GM23248 (cell line): ENCODE results near the gene RSF1. TPM values are rescaled to one million over a fixed set of nuclear protein-coding genes. Genes with fewer than 3 reads are reported as not detected.

Source experiments
- DNase-seq: peaks from one replicate; pipeline ENCODE4 v3.0.0-alpha.2; 2015
- H2AFZ ChIP-seq: fragments of 200-600 bp; sonication (generic); 2 replicates; pipeline ENCODE4 v1.6.1; 2016; ENCODE audit warnings: antibody characterized with exemption
- H3F3A ChIP-seq: fragments of 200-600 bp; sonication (generic); 2 replicates; pipeline ENCODE4 v1.6.1; 2016; ENCODE audit warnings: mild to moderate bottlenecking, antibody characterized with exemption, mixed run types; ENCODE audit not compliant: insufficient read depth
- H3K27ac ChIP-seq: fragments of 200-600 bp; sonication (generic); 2 replicates; pipeline ENCODE4 v1.5.1; 2016; ENCODE audit warnings: mild to moderate bottlenecking
- H3K27me3 ChIP-seq: fragments of 200-600 bp; sonication (generic); replicated peaks from 2 replicates; pipeline ENCODE4 v1.6.1; 2016; ENCODE audit warnings: mild to moderate bottlenecking; ENCODE audit not compliant: insufficient read depth
- H3K36me3 ChIP-seq: fragments of 200-600 bp; sonication (generic); 2 replicates; pipeline ENCODE4 v1.6.1; 2016; ENCODE audit warnings: low read depth, mild to moderate bottlenecking
- H3K4me1 ChIP-seq: fragments of 200-600 bp; sonication (generic); 2 replicates; pipeline ENCODE4 v1.6.1; 2016; ENCODE audit warnings: mild to moderate bottlenecking; ENCODE audit not compliant: insufficient read depth
- H3K4me2 ChIP-seq: fragments of 200-600 bp; sonication (generic); one replicate; pipeline ENCODE4 v1.6.1; 2016; ENCODE audit warnings: mild to moderate bottlenecking; ENCODE audit not compliant: unreplicated experiment
- H3K4me3 ChIP-seq: fragments of 200-600 bp; sonication (generic); 2 replicates; pipeline ENCODE4 v1.5.1; 2016; ENCODE audit warnings: mild to moderate bottlenecking
- H3K79me2 ChIP-seq: fragments of 200-600 bp; sonication (generic); 2 replicates; pipeline ENCODE4 v1.6.1; 2016; ENCODE audit warnings: mild to moderate bottlenecking; ENCODE audit not compliant: insufficient read depth
- H3K9ac ChIP-seq: fragments of 200-600 bp; sonication (generic); 2 replicates; pipeline ENCODE4 v1.6.1; 2016; ENCODE audit warnings: mild to moderate bottlenecking
- H3K9me2 ChIP-seq: fragments of 200-600 bp; sonication (generic); 2 replicates; pipeline ENCODE4 v1.6.1; 2016; ENCODE audit warnings: mixed run types, mild to moderate bottlenecking, moderate library complexity; ENCODE audit not compliant: insufficient read depth
- H3K9me3 ChIP-seq: fragments of 200-600 bp; sonication (generic); one replicate; pipeline ENCODE4 v1.6.1; 2017; ENCODE audit warnings: low read depth
- H4K20me1 ChIP-seq: fragments of 200-600 bp; sonication (generic); 2 replicates; pipeline ENCODE4 v1.6.0; 2016; ENCODE audit not compliant: insufficient read depth
- EZH2 ChIP-seq: fragments of 200-600 bp; sonication (generic); IDR thresholded peaks from 2 replicates; pipeline ENCODE4 v1.6.1; 2018; ENCODE audit warnings: antibody characterized with exemption, mild to moderate bottlenecking; ENCODE audit not compliant: insufficient read depth, poor library complexity, severe bottlenecking
- EZH2phosphoT487 ChIP-seq: fragments of 200-600 bp; sonication (generic); IDR thresholded peaks from 2 replicates; pipeline ENCODE4 v1.6.1; 2018; ENCODE audit warnings: antibody characterized with exemption, moderate library complexity, mild to moderate bottlenecking, low read depth; ENCODE audit not compliant: insufficient read depth
- WGBS, 2 experiments: methylation state at CpG; one replicate each; pipeline ENCODE4 v1.1.6; 2015 to 2017; ENCODE audit warnings: low lambda C conversion rate in 2 of 2, low coverage in 1 of 2; ENCODE audit errors: missing lambda C conversion rate in 2 of 2; 5-methylcytosine and 5-hydroxymethylcytosine counted together
- in situ Hi-C: fragments of 300-500 bp; cut with MboI; formaldehyde crosslinking; loops from 2 replicates; pipeline ENCODE4 v1.15.0; 2020
- polyA plus RNA-seq: library from polyadenylated mRNA; unstranded; fragments of >200 nt; fragmentation: Nextera tagmentation; extraction: Ambion mirVana; gene quantifications from 2 replicates; pipeline ENCODE4 v1.2.1, GENCODE V29; 2016
- total RNA-seq: library from RNA; depleted of rRNA; stranded (reverse); fragments of >200 nt; shearing (Covaris generic); gene quantifications from 2 replicates; pipeline ENCODE4 v1.2.3, GENCODE V29; 2014

Gene RSF1
- total and polyA plus RNA-seq, 2 experiments from 2014 or later = 39.0 to 48.2 TPM

DNA sequence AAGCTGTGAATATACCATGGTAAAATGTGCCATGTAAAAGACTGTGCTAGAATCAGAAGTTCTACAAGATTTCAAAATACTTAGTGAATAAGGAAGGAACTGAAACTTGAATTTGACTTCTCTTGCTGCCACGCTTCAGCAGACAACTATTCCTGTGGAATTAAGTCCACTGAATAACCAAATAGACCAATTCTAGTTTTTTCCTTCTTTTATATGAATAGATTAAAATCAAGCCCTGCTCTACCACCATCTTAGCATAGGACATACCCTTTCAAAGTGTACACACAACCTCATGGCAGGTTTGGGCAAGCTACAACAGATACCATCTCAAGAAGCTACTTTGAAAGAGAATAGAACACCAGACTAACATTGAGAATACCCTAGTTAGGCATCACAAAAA lies 159.6 kb downstream of the RSF1 start:
- Histone ChIP-seq H3K27ac (no peak overlapping the region), H2AFZ (no peak overlapping the region), H3K4me3 (no peak overlapping the region), H3F3A (peaks cover 20% of the 10 kb centered on the region), H3K4me1 (peaks cover 14% of the 10 kb centered on the region), H3K9me2 (no peaks in the 10 kb centered on the region), H3K79me2 (no peaks in the 10 kb centered on the region), H3K9me3 (no peaks in the 10 kb centered on the region), H3K9ac (no peak overlapping the region), H3K27me3 (no peaks in the 10 kb centered on the region), H4K20me1 (no peaks in the 10 kb centered on the region), H3K36me3 (peaks cover 12% of the 10 kb centered on the region), H3K4me2 (no peak overlapping the region)
- TF ChIP-seq EZH2phosphoT487 (no peak), EZH2 (no peak)
- in situ Hi-C loops = no loop called here
- DNase-seq = no peak
- 64 to 74% methylated on average over 1 of the region's 1 CpG for WGBS, 2 experiments

DNA sequence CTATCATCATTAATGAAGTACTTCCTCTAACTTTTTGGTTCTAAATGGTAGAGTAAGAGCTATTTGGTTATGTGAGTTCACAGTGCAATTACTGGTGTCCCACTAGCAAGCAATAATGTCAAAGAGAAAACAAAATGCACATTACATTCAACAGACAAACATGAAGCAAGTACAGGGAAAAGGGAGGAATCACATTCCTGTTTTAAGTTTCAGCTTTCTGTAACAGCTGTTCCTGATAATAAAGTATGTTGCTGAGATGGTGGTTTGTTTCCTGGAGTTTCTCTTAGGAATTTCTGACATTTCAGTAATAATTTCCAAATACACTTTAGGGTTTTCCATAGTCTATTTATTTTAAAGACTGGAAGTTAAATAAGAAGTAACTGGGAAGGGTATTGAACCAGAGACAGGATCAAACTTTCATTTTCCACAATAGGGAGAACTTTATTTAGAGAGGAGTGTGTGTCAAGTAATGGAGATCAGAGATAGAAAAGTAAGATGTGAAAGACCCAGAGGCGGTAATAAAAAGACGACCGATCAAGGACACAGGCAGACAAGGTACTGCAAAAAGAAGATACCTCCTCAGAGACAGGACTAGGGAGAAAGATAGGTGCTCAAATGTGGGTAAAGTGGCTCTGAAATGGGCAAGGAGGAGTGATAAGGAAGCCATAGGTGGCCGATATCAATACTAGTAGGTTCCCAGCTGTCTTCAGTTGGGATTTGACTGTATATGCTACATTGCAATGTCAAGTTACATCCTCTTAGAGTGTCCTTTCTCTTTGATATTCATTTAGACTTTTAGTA lies 162.1 kb downstream of the RSF1 start:
- Histone ChIP-seq H3K27me3 (no peaks in the 10 kb centered on the region), H3K9me2 (no peaks in the 10 kb centered on the region), H3K4me2 (peak overlapping the region; percentile 43), H3K36me3 (no peaks in the 10 kb centered on the region), H3K9ac (no peak overlapping the region), H3K9me3 (no peaks in the 10 kb centered on the region), H3K79me2 (no peaks in the 10 kb centered on the region), H2AFZ (0 out of 2 replicates have a peak overlapping the region, but pooled peaks have one; percentile 1), H3K4me3 (0 out of 2 replicates have a peak overlapping the region, but pooled peaks have one; percentile 5), H3F3A (peaks cover 19% of the 10 kb centered on the region), H4K20me1 (no peaks in the 10 kb centered on the region), H3K27ac (peak overlapping the region; percentile 23), H3K4me1 (peaks cover 14% of the 10 kb centered on the region)
- 65 to 66% methylated on average over 4 of the region's 4 CpGs for WGBS, 2 experiments
- TF ChIP-seq EZH2phosphoT487 = no peak
- in situ Hi-C loops = no loop called here
- peak; percentile 55 for DNase-seq

DNA sequence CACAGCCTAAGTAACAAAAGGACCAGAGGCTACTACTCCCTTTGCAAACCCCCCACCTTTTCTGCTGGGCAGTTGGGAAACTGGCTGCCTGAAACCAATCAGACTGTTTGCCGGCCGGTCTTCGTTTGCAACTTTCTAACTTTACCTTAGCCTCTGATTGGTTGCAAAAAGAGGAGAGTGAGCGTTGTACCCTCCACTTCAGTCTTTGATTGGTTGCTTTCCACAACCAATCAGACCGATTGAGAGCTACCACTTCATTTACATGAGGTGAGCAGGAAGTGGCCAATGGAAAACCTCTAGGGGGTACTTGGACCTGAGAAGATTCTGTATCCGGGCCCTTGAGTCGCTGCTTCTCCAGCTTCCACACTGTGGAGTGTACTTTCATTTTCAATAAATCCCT lies 164.2 kb downstream of the RSF1 start:
- DNase-seq = no peak
- Histone ChIP-seq H3K79me2 (no peaks in the 10 kb centered on the region), H3K27ac (no peak overlapping the region), H3K4me2 (no peak overlapping the region), H4K20me1 (no peaks in the 10 kb centered on the region), H2AFZ (no peak overlapping the region), H3K9ac (no peak overlapping the region), H3K9me3 (no peaks in the 10 kb centered on the region), H3K9me2 (no peaks in the 10 kb centered on the region), H3K4me1 (peaks cover 14% of the 10 kb centered on the region), H3K4me3 (no peak overlapping the region), H3K27me3 (no peaks in the 10 kb centered on the region), H3K36me3 (no peaks in the 10 kb centered on the region), H3F3A (peaks cover 19% of the 10 kb centered on the region)
- in situ Hi-C loops = no loop called here
- 94 to 95% methylated on average over 7 of the region's 7 CpGs for WGBS, 2 experiments
- no peak for TF ChIP-seq EZH2phosphoT487
- TF ChIP-seq EZH2 = no peak

DNA sequence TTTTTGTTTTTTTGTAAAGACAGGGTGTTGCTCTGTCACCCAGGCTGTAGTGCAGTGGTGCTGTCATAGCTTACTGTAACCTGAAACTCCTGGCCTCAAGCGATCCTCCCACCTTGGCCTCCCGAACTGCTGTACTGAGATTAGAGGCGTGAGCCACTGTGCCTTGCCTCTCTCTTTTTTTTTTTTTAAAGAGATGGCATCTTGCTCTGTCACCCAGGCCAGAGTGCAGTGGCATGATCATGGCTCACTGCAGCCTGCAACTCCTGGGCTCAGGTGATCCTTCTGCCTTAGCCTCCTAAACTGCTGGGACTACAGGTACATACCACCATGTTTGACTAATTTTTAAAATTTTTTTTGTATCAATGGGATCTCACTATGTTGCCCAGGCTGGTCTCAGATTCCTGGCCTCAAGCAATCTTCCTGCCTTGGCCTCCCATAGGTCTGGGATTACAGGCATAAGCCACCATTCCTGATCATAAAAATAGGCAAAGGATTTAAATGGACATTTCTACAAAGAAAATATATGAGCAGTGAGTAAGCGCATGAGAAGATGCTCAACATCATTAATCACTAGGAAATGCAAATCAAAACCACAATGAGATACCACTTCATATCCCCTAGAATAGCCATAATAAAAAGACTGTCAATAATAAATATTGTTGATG lies 165.6 kb downstream of the RSF1 start:
- Histone ChIP-seq H3K4me3 (no peak overlapping the region), H3F3A (peaks cover 19% of the 10 kb centered on the region), H4K20me1 (no peaks in the 10 kb centered on the region), H3K4me1 (peaks cover 14% of the 10 kb centered on the region), H3K79me2 (no peaks in the 10 kb centered on the region), H2AFZ (no peak overlapping the region), H3K9me2 (no peaks in the 10 kb centered on the region), H3K4me2 (no peak overlapping the region), H3K27ac (no peak overlapping the region), H3K36me3 (no peaks in the 10 kb centered on the region), H3K27me3 (no peaks in the 10 kb centered on the region), H3K9ac (no peak overlapping the region), H3K9me3 (no peaks in the 10 kb centered on the region)
- DNase-seq = no peak
- 69 to 79% methylated on average over 4 of the region's 4 CpGs for WGBS, 2 experiments
- TF ChIP-seq EZH2 (no peak), EZH2phosphoT487 (no peak)
- in situ Hi-C loops = no loop called here
